Fibroblast of skin of left quadriceps (primary cell): ENCODE results near the gene ARHGAP4.
A peak's percentile ranks its signal among the peaks of the same experiment; 100 is the strongest.

ENCODE experiments used
- DNase-seq, 2 experiments: peaks; one replicate each; pipeline ENCODE4 v3.0.0-alpha.2; 2013; ENCODE audit warnings: low read depth in 2 of 2

The ARHGAP4 gene

DNA sequence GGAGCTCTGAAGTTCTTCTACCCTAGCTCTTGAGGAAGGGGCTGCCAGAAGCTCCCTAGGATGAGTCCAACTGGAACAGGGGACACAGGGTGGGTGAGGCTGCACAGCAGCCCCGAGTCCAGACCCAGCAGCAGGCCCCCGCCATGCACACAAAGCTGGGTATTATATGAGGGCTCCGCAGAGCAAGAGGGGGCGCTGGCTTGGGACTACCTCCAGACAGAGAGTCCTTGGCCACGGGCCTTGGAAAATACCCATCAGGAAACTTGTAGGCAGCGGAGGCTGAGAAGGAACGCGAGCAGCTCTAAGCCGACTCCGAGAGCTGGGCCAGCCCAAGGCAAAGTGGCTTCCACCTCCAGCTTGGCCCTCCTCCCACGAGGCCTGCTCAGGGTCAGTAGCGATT is 37.5 kb upstream of the ARHGAP4 start:
- DNase-seq, result no peak

DNA sequence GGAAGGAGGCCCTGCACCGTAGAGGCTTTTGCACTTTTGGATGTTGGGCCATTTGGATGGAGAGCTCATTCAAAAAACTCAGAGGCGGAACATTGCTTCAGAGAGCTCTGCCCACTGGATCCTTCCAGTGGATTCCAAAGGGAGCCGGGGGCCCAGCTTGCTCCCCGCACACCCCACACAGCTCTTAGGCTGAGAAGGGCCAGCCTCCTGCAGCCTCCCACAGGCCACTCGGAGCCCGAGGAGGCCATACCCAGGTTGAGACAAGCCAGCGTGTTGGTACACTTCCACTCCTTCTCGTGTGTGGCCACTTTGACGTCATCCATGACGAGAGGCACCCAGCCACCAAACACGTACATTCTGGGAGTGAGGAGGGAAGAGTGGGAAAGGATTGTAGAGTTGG is 35.2 kb upstream of the ARHGAP4 start:
- no peak for DNase-seq

DNA sequence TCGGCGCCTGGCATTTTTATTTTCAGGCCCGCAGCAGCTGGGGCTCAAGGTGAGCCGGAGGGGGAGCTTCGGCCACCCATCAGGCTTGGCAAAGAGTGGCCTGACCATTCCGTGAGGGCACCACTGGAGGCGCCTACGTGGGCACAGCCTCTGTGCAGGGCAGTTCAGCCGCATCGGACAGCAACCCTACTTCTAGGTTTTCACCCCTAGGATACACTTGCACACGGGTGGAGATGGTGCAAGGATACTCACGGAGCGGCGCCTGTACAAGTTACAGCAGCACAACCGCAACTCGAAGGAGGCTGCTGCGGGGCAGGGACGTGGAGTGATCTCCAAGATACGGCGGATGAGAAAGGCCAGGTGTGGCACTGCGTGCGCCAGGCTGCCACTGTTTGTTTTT is 34.7 kb upstream of the ARHGAP4 start:
- no peak for DNase-seq

DNA sequence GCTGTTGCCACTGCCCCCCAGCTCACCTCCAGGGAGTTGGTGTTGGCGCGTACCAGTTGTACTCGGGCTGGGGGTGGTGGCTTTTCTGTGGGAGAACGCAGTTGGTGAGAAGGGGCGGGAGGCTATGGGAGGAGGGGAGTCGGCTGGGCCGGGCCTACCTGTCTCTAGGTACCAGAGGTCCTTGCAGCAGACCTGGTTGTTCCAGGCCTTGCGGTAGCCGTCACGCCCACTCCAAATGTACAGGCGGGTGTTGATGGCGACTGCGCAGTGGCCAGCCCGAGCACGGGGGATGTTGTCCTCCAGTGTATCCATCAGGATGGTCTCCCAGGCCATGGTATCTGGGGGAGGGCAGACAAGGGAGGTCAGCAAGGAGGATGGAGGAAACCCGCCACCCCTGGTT is 34.0 kb upstream of the ARHGAP4 start:
- no peak for DNase-seq

DNA sequence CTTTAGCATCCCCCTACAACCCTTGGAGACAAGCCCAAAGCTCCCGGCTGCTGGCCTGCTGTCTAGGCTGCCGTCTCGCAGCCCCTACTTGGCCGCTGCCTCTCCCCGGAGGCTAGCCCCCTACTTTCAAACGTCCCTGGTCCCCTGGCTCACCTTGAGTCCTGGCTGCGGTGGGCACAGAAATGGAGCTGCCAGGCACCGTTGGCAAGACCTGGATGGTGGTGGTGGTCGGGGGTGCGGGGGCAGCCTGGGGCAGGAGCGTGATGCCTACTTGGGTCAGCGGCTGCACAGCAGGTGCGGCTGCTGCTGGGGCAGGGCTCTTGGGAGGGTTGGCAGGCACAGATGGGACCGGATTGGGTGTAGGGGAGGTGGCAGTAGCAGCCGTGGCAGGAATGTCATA is 33.6 kb upstream of the ARHGAP4 start:
- no peak for DNase-seq

DNA sequence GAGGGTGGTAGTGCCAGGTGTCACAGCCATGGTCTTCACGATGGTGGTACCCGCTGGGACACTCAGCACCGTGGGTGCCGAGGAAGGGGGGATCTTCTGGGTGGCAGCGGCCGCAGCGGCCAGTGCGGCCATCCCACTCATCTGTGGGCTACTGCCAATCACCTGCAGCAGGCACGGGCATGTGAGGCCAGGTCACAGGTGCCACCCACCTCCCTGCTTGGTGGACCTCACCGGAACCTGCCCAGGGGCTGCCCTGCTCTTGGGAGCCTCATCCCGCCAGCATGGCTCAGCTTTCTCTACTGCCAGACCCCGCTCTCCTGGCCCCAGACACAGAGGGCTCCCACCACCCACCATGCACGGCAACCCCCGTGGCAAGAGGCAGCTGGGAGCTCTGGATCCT is 32.5 kb upstream of the ARHGAP4 start:
- no peak for DNase-seq

DNA sequence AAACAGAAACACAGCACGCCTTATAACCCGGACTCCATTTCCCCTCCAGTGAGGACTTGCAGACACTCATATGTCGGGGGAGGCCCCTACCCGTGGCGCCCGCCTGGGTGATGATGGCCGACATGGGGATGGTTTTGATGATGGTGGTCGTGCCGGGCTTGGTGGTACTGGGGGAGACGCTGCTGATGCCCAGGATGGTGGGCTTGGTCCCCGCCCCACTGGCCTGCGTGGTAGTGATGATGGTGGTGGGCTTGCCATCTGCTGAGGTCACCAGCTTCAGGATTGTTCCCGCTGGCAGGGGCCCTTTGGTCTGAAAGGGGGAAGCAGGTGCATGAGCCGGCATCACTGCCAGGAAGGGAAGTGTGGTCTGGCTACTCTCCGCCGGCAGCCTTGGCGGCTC is 31.2 kb upstream of the ARHGAP4 start:
- no peak for DNase-seq

DNA sequence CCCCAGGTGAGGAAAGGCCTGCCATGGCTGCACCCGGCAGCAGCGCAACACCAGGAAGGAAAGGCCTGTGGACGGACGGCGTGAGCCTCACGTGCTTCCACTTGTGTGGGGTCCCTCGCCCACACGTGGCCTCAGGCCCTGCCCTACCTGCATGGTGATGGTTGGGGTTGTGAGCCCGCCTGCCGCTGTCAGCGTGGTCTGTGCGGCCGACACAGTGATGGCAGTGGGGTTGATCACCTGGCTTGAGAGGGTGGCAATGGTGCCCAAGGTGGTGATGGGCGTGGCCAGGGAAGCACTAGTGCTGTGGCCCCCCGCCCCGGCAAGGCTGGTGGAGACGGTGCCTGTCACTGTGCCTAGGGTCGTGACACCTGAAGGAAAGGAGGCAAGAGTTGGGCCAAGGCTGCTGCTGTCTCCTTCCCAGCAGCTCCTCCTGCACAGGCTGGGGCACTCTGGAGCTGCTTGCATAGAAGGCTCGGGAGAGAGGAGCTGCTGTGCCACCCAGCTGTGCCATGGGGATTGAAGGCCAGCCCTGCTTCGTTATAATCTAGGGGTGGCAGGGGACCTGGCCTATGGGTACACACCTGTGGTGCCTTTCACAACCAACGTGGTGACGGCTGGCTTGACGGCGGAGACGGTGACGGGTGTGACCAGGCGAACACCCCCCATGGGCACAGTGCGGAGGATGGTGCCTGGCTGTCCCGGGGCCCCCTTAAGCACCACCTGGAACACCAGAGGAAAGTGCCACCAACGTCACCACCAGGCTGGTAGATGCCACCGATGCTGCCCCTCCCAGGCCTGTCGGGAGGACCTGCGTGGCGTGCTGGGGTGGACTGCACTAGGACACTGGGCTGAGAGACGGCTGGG is 30.2 kb upstream of the ARHGAP4 start:
- no peak for DNase-seq

DNA sequence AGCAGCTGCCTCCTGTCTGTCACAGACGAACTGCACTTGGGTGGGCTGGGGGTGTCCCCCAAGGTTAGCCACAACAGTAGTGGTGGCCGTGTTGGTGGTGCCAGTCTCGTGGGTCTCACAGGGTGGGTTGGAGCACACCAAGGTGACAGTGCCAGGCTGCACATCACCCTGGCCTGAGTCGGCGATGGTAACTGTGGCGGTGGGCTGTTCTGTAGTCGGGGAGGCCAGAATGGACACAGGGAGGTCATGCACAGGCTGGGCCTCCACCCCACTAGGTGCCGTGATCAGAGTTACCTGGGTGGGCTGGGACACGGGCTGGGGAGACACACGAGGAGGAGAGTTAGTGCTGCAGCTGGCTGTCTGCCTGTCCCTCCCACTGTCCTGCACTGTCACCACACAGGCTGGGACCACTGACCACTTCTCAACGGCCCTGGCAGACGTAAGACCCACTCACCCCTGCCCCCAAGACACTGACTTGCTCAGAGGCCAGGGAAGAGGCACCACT is 29.2 kb upstream of the ARHGAP4 start:
- no peak for DNase-seq

DNA sequence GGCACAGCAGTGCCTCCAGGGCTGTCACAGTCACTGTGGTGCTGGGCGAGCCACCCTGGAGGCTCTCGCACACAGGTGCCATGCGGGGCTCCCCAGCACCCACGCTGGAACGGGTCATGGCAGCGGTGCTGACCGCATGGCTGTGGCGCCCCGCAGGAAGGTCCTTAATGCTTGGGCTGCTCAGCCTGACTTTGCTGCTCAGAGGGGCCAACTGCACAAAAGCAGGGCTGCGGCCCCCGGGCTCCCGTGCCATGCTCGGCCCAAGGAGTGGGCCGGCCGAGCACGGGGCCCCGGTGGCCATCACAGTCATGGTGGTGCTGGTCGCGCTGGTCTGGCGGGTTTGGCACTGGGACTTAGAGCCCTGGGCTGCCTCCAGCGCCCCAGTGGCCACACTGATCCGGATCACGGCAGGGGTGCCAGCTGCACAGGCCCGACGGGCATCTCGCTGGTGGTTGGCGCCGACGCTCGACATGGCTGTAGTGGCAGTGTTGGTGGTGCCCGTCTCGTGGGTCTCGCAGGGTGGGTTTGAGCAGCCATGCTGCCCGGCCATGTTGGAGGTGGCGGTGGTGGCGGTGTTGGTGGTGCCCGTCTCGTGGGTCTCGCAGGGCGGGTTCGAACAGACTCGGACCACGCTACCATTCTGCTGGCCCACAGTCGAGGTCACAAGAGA is 28.6 kb upstream of the ARHGAP4 start:
- DNase-seq, result no peak

DNA sequence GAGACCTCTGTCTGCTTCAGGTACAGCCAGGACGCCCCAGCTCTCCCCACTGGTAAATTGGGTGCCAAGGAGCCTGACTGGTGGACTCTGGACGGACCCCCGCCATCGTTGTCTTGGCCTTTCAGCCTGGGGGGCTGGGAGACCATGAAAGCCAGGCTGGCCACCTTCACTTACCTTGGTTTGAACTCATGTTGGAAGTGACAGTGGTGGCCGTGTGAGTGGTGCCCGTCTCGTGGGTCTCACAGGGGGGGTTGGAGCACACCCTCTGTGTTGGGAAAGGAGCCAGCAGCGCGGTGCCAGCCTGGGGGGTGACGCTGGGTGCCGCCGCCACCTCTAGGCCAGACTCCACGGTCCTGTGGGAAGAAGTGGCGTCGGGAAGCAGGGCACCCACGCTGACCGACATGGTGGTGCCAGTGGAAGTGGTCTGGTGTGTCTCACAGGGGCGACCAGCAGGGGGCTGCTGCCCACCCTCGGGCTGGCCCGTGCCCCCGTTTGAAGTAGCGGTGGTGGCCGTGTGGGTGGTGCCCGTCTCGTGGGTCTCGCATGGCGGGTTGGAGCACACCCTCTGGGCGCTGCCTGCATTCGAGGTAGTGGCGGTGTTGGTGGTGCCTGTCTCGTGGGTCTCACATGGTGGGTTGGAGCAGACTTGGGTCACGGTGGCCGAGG is 28.0 kb upstream of the ARHGAP4 start:
- DNase-seq, result no peak

DNA sequence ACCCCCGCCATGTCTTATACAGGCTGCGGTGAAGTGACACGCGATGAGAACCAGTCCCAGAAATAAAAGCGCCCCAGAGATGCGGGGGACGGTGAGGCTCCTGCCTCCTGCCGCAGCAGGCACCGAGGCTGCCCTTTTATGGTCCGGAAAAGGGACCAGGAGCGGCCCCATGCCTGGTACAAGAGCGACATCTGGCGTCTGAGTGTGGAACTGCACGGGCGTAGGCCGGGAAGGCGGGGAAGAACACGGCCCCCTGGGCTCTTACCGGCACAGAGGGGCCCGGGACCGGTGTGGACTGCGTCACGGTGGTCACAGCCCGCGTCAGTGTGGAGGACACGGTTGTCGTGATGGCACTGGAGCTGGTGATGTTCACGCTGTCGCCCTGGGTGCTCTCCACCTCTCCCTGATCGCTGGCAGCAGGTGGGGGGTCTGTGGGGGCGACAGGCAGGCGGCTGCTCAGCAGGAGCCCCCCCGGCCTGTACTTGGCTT is 27.3 kb upstream of the ARHGAP4 start:
- DNase-seq, result peak in 1 of 2 experiments; percentile 34

DNA sequence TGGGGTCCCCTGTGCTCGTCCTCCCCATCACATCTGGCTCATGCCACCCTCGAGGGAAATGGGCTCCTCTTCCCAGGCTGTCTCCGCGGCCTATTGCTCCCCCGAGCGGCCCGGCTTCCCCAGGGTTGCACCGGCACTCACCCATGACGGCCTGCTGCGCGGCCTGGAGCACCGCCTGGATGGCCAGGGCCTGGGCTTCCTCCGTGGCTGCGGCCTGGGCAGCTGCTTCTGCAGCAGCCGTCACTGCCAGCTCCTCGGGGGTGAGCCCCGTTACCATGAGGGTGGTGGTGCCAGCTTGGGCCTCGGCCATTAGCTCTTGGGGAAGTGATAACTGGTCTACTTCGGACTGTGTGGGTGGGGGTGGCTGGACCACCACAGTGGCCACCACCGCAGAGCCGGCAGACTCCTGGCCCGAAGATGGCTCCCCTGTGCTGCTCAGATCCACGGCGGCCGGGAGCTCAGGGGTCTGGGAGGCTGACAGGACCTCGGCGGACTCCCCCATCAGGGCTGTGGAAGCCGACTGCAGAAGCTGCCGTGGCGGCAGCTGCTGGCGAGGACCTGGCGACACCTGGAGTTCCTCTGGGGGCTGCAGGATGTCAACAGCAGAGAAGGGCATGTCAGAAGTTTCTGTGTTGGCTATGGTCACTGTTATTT is 26.4 kb upstream of the ARHGAP4 start:
- no peak for DNase-seq

DNA sequence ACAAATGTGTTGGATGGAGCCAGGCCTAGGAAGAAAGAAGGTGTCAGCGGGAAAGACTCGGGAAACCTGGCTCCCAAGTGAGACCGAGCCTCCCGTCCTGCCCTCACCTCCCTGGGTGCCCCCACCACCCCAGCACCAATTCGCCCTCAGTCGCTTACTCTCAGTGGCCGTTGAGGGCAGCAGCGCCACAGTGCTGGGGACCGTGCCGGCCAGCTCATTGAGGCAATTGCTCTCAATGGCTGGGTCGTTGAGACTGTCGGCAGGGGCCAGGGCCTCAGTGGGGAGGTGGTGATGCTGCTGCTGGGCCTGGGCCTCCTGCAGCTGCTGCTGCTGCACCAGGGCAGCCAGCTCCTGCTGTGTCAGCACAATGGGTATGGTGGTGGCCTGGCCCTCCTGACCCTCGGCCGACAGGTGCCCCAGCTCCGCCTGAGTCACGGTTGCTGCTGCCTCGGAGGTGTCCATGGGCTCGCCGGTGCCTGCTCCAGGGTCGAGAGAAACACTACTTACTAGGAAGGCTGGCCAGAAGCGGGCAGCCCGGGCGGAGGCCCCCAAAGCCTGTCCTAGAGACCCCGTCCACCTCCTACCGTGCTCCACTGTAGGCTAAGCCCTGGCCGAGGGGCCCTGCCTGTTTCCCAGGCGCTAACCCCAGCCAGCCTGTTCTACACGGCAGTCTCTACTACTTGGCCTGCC is 25.8 kb upstream of the ARHGAP4 start:
- no peak for DNase-seq

DNA sequence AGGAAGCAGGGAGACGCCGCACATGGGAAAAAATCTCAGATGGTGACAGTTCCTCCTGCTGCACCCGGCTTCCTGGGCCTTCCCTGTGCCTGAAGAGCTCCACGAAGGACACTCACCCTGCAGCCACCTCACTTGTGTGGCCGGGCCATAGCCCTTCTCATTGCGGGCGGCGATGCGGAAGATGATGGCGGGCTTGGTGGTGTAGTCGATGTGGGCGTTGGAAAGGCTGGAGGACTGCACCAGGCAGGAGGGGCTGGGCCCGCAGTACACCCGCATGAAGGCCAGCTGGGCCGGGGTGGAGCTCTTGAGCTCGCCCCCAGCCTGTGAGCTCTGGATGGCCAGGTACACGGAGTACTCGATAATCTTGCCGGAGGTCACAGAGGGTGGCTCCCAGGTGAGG is 24.1 kb upstream of the ARHGAP4 start:
- no peak for DNase-seq

DNA sequence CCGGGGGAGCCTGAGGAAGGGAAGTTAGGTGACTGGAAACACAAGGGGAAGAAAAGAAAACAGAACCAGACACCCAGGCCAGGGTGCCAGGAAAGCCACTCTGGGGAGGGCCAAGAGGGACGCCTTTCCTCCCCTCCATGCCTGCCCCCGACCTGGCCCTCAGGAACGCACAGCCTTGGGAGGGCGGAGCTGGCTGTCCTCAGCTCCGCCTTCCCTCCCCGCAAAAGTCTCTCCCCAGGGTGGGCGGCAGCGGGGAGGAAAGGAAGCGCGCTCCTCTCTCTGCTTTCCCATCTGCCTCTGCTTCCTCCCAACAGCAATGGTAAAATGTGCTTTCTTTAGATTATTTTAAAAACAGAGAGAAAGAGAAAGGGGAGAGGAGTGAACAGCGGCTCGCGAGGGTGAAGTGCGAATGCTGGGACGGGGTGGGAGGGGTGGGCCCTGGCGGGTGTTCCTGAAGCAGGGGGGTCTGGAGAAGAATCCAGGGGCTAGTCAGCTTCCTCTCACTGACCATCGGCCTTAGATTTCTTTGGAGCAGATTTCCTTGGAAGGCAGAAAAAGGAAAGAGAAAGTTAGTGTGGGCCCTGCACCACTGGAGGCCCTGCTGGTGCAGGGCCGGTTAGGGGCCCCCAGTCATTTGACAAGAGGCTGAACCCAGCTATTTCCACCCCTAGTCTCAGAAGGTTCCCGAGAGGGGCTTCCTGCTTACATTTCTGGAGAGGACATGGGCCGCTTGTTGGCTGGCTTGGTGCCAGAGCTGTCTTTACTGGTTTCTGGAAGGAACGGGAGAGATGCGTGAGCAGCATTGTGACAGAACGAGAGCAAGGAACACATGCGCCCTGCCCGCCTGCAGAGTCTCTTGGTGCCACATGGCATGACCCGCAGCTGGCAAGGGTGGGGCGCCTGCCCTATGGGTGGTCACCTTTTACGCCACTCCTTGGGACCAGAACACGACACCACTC is 23.1 kb upstream of the ARHGAP4 start:
- DNase-seq, result no peak

DNA sequence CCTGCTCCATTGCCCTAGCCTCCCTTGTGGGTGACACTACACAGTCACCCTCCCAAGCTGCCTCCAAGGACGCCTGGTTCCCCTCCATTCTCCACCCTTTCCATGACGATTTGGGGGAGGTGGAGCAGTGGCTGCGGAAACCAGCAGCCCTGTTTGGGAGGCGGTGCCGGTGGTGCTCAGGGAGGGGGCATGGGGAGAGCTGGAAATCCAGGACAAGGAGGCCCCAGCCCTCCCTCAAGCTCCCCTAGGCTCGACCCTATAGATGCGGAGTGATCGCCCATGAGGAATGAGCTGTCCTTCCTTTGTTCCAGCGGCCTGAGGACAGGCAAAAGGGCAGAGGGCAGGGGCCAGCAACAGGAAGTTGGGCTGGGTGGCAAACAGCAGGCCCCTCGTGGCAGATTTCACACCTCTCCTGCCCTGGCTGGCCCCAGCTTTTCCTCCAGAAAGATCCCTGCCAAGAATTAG is 22.0 kb upstream of the ARHGAP4 start:
- DNase-seq, result no peak

DNA sequence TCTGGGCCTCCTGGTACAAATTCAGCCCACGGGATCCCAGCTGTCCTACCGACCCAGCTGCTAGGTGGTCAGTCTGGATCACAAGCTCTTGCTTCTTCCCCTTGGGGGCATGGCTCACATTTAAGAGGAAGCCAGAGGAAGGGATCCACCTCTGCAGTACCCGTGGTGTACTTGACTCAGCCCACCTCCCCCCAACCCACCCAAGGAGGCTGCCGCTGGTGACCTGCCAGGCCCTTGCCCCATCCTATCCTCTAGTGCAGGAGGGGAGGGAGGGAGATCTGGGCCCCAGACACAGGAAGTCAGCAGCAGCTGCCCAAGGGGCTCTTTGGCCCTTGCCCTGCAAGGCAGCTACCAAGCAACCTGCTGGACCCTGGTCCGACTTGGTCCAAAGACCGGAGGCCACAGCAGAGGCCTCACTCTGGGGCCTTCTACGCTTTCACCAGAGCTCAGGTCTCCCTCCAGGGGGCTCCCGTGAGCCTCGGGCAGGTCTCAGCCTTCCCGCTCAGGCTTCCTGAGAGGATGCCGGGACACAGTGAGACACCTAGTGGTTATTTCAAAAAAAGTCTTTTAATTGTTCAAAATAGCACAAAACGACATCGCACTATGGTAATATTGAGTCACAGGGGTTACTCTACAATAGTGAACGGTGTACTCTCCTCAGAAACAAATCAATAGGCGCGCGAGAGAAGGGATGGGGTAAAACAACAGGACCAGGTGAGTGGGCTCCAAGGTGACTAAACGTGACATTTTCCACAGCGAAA is 21.1 kb upstream of the ARHGAP4 start:
- peak; percentile 40 to 51 for DNase-seq
